ENCODE data around the gene SHROOM4. TPM values are rescaled to one million over a fixed set of nuclear protein-coding genes. Genes with fewer than 3 reads are reported as not detected.

The SHROOM4 gene
- total RNA-seq, 1 experiment from 2014 or later, result 0.13 TPM

GRCh38 chrX:50680990-50681389, 133.0 kb downstream of the SHROOM4 start:
- no peaks in the 10 kb centered on the region for H3K36me3 ChIP-seq (ENCODE audit: control insufficient read depth, insufficient read depth, low read length)
- BruUV-seq (replicated peaks), result no TSS peak
- DNase-seq (ENCODE audit: low read depth, low spot score) (no peak), ATAC-seq (no peak)
- ChIA-PET CTCF (no interaction called here), POLR2A (no interaction called here)
- TF ChIP-seq, protein P1, sequence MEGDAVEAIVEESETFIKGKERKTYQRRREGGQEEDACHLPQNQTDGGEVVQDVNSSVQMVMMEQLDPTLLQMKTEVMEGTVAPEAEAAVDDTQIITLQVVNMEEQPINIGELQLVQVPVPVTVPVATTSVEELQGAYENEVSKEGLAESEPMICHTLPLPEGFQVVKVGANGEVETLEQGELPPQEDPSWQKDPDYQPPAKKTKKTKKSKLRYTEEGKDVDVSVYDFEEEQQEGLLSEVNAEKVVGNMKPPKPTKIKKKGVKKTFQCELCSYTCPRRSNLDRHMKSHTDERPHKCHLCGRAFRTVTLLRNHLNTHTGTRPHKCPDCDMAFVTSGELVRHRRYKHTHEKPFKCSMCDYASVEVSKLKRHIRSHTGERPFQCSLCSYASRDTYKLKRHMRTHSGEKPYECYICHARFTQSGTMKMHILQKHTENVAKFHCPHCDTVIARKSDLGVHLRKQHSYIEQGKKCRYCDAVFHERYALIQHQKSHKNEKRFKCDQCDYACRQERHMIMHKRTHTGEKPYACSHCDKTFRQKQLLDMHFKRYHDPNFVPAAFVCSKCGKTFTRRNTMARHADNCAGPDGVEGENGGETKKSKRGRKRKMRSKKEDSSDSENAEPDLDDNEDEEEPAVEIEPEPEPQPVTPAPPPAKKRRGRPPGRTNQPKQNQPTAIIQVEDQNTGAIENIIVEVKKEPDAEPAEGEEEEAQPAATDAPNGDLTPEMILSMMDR (IDR thresholded peaks at IDR 0.05), result peak; percentile 23; the same call in 1 of the 2 replicates
- no peak for TF ChIP-seq REST (IDR thresholded peaks at IDR 0.05; ENCODE audit: insufficient read depth in 1 of 2, low read depth in 2 of 2, low read length in 1 of 2)
- no peaks in the 10 kb centered on the region for H3K9me3 ChIP-seq (ENCODE audit: control insufficient read depth, insufficient read depth, low read depth, low read length)
- in situ Hi-C loops (cut with HindIII; ENCODE audit: low pct_unique_long_range_greater_than_20kb, low sequenced_read_pairs), result no loop called here
- no peaks in the 10 kb centered on the region; the same call in 1 of the 2 replicates for H3K27me3 ChIP-seq (ENCODE audit: control insufficient read depth, insufficient read depth, low read length)
- intact Hi-C loops (cut with micrococcal nuclease; ENCODE audit: unreplicated experiment), result no loop called here
- H3K27ac ChIP-seq (ENCODE audit: low read length), result no peak overlapping the region
- no peaks in the 10 kb centered on the region for H3K4me1 ChIP-seq (ENCODE audit: control insufficient read depth, insufficient read depth, low read length)
- H3K4me3 ChIP-seq (ENCODE audit: low read depth in 2 of 2, low read length in 2 of 2), result no peak overlapping the region

- Histone ChIP-seq H3K36me3 (ENCODE audit: control insufficient read depth, insufficient read depth, low read length) (no peaks in the 10 kb centered on the region), H3K27me3 (ENCODE audit: control insufficient read depth, insufficient read depth, low read length) (no peaks in the 10 kb centered on the region), H3K4me1 (ENCODE audit: control insufficient read depth, insufficient read depth, low read length) (no peaks in the 10 kb centered on the region), H3K9me3 (ENCODE audit: control insufficient read depth, insufficient read depth, low read depth, low read length) (no peaks in the 10 kb centered on the region), H3K27ac (ENCODE audit: low read length) (no peak overlapping the region), H3K4me3 (ENCODE audit: low read depth in 2 of 2, low read length in 2 of 2) (no peak overlapping the region)
- TF ChIP-seq SIN3A (IDR thresholded peaks at IDR 0.05; ENCODE audit: borderline replicate concordance, insufficient read depth, low read depth, low read length), result no peak
- no peak for TF ChIP-seq TCF7L2 (IDR thresholded peaks at IDR 0.05; ENCODE audit: low read depth, low read length)
- no peak for TF ChIP-seq POLR2AphosphoS5 (IDR thresholded peaks at IDR 0.05; ENCODE audit: low read depth, low read length)
- no peak for TF ChIP-seq REST (IDR thresholded peaks at IDR 0.05; ENCODE audit: insufficient read depth in 1 of 2, low read depth in 2 of 2, low read length in 1 of 2)
- TF ChIP-seq, protein P1 (IDR thresholded peaks at IDR 0.05), result no peak
- no peak for DNase-seq (ENCODE audit: low read depth, low spot score)
- intact Hi-C loops (cut with micrococcal nuclease; ENCODE audit: unreplicated experiment) (no loop called here), in situ Hi-C loops (cut with HindIII; ENCODE audit: low pct_unique_long_range_greater_than_20kb, low sequenced_read_pairs) (no loop called here)
- ATAC-seq, result no peak
- BruUV-seq (replicated peaks), result no TSS peak
- POLR2A ChIA-PET, result no interaction called here
- CTCF ChIA-PET, result no interaction called here
Observed at GRCh38 chrX:50677789-50678188, 136.2 kb downstream of the SHROOM4 start.

Data from Panc1 (cell line).